WTC11 (cell line): ENCODE results near the gene EPHA1. TPM values are rescaled to one million over a fixed set of nuclear protein-coding genes. Genes with fewer than 3 reads are reported as not detected.

ENCODE experiments used
- ATAC-seq: fragments of 200-7000 bp; cut with Tn5 transposase; 2 replicates; pipeline ENCODE4 v1.10.0; 2021; ENCODE audit warnings: mild to moderate bottlenecking, moderate library complexity
- CTCF ChIA-PET: fragments of 300-600 bp; sonication (Branson Sonifier 250); formaldehyde crosslinking; loops from one replicate; lab custom pipeline; 2021; ENCODE audit warnings: antibody characterized with exemption; lab: Charles Lee
- POLR2A ChIA-PET: fragments of 350-600 bp; sonication (Branson Sonifier 250); formaldehyde crosslinking; loops from one replicate; lab custom pipeline; 2021; ENCODE audit warnings: antibody characterized with exemption; lab: Charles Lee
- DNase-seq: peaks from one replicate; pipeline ENCODE4 v3.0.0; 2021; ENCODE audit warnings: low spot score
- H3K27ac Mint-ChIP-seq: 2 replicates; pipeline ENCODE4 v1.8.0; 2021; ENCODE audit warnings: mixed read lengths
- H3K27me3 Mint-ChIP-seq: 2 replicates; pipeline ENCODE4 v1.8.0; 2021; ENCODE audit warnings: low read depth, mild to moderate bottlenecking, moderate library complexity, mixed read lengths
- H3K36me3 Mint-ChIP-seq: 2 replicates; pipeline ENCODE4 v1.8.0; 2021; ENCODE audit warnings: mixed read lengths
- H3K4me1 Mint-ChIP-seq: 2 replicates; pipeline ENCODE4 v1.8.0; 2022; ENCODE audit warnings: mixed read lengths
- H3K4me3 Mint-ChIP-seq: 2 replicates; pipeline ENCODE4 v1.8.0; 2021; ENCODE audit warnings: mild to moderate bottlenecking, moderate library complexity, mixed read lengths
- H3K9me3 Mint-ChIP-seq: 2 replicates; pipeline ENCODE4 v1.8.0; 2021; ENCODE audit warnings: mixed read lengths
- CREB1 ChIP-seq: sonication (generic); formaldehyde crosslinking; IDR thresholded peaks from 2 replicates; pipeline ENCODE4 v1.8.0; 2023; ENCODE audit warnings: mild to moderate bottlenecking, missing genetic modification reagents
- CREM ChIP-seq: sonication (generic); formaldehyde crosslinking; IDR thresholded peaks from 2 replicates; pipeline ENCODE4 v1.8.1; 2022; ENCODE audit warnings: mild to moderate bottlenecking, missing genetic modification reagents, moderate library complexity
- JUN ChIP-seq: sonication (generic); formaldehyde crosslinking; IDR thresholded peaks from 2 replicates; pipeline ENCODE4 v1.8.0; 2023; ENCODE audit warnings: mild to moderate bottlenecking, missing genetic modification reagents
- MYBL2 ChIP-seq: sonication (generic); formaldehyde crosslinking; IDR thresholded peaks from 2 replicates; pipeline ENCODE4 v1.8.1; 2023; ENCODE audit warnings: mild to moderate bottlenecking, moderate library complexity, missing genetic modification reagents
- TEAD1 ChIP-seq: sonication (generic); formaldehyde crosslinking; IDR thresholded peaks from 2 replicates; pipeline ENCODE4 v1.8.0; 2022; ENCODE audit warnings: mild to moderate bottlenecking, missing genetic modification reagents
- TP53 ChIP-seq: sonication (generic); formaldehyde crosslinking; IDR thresholded peaks from 2 replicates; pipeline ENCODE4 v1.8.1; 2023; ENCODE audit warnings: mild to moderate bottlenecking, missing genetic modification reagents
- total RNA-seq: library from RNA; stranded (reverse); gene quantifications from 3 replicates; pipeline ENCODE4 v1.2.3, GENCODE V29; 2021
- TF ChIP-seq, protein P1 (sequence below): sonication (generic); formaldehyde crosslinking; IDR thresholded peaks from 2 replicates; pipeline ENCODE4 v1.8.1; 2022; ENCODE audit warnings: missing genetic modification reagents, borderline replicate concordance
- TF ChIP-seq, protein P2 (sequence below): sonication (generic); formaldehyde crosslinking; IDR thresholded peaks from 2 replicates; pipeline ENCODE4 v1.8.1; 2023; ENCODE audit warnings: mild to moderate bottlenecking, missing genetic modification reagents, borderline replicate concordance
- TF ChIP-seq, protein P3 (sequence below): fragments of 250-450 bp; sonication (Bioruptor Pico); IDR thresholded peaks from 2 replicates; pipeline ENCODE4 v1.9.0; 2021; ENCODE audit warnings: mild to moderate bottlenecking, borderline replicate concordance
- TF ChIP-seq, protein P4 (sequence below): sonication (generic); formaldehyde crosslinking; IDR thresholded peaks from 2 replicates; pipeline ENCODE4 v1.8.0; 2023; ENCODE audit warnings: mild to moderate bottlenecking, missing genetic modification reagents
- TF ChIP-seq, protein P5 (sequence below): sonication (generic); formaldehyde crosslinking; IDR thresholded peaks from 2 replicates; pipeline ENCODE4 v1.8.0; 2022; ENCODE audit warnings: mild to moderate bottlenecking, missing genetic modification reagents
- TF ChIP-seq, protein P6 (sequence below): sonication (generic); formaldehyde crosslinking; IDR thresholded peaks from 2 replicates; pipeline ENCODE4 v1.8.1; 2023; ENCODE audit warnings: mild to moderate bottlenecking, missing genetic modification reagents
- TF ChIP-seq, protein P7 (sequence below): sonication (generic); formaldehyde crosslinking; IDR thresholded peaks from 2 replicates; pipeline ENCODE4 v1.8.0; 2022; ENCODE audit warnings: mild to moderate bottlenecking, missing genetic modification reagents
- TF ChIP-seq, protein P8 (sequence below): sonication (generic); formaldehyde crosslinking; IDR thresholded peaks from 2 replicates; pipeline ENCODE4 v1.8.1; 2022; ENCODE audit warnings: mild to moderate bottlenecking, missing genetic modification reagents, moderate library complexity, borderline replicate concordance

EPHA1 gene
- total RNA-seq, 1 experiment from 2014 or later = 203 TPM

DNA sequence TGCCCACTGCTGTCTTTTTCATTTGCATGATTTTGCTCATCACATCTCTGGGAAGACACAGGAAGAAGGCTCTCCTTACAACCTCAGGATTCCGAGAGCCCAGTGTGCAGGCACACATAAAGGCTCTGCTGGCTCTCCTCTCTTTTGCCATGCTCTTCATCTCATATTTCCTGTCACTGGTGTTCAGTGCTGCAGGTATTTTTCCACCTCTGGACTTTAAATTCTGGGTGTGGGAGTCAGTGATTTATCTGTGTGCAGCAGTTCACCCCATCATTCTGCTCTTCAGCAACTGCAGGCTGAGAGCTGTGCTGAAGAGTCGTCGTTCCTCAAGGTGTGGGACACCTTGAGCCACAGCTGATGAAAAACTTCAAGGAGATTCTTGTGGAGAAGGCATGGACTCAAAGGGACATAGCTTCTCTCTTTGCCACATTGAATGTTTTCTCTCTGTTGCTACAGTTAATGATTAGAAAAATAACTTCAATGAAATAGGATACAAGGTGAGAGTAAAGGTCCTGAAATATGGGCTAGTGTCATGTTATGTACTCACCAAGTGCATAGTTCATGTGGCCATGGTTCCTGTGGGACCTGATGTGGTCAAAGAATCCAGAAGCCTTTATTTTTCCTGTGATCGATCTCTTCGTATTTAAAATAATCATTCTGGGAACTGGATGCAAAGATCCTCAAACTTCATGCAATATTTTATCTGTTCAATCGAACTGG is 35.6 kb upstream of the EPHA1 start:
- ChIA-PET CTCF (no interaction called here), POLR2A (no interaction called here)
- DNase-seq (no peak), ATAC-seq (no peak)
- no peaks in the 10 kb centered on the region for H3K9me3 Mint-ChIP-seq
- H3K4me1 Mint-ChIP-seq = no peaks in the 10 kb centered on the region
- H3K4me3 Mint-ChIP-seq = no peak overlapping the region
- H3K27ac Mint-ChIP-seq = no peak overlapping the region
- H3K27me3 Mint-ChIP-seq = no peaks in the 10 kb centered on the region; the same call in 1 of the 2 replicates
- H3K36me3 Mint-ChIP-seq = no peaks in the 10 kb centered on the region
- TF ChIP-seq CREM (CRISPR knock-in tag) (no peak), JUN (CRISPR knock-in tag) (no peak)
- TF ChIP-seq, protein P1, sequence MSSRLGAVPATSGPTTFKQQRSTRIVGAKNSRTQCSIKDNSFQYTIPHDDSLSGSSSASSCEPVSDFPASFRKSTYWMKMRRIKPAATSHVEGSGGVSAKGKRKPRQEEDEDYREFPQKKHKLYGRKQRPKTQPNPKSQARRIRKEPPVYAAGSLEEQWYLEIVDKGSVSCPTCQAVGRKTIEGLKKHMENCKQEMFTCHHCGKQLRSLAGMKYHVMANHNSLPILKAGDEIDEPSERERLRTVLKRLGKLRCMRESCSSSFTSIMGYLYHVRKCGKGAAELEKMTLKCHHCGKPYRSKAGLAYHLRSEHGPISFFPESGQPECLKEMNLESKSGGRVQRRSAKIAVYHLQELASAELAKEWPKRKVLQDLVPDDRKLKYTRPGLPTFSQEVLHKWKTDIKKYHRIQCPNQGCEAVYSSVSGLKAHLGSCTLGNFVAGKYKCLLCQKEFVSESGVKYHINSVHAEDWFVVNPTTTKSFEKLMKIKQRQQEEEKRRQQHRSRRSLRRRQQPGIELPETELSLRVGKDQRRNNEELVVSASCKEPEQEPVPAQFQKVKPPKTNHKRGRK (CRISPR knock-in tag) = no peak
- TF ChIP-seq, protein P2, sequence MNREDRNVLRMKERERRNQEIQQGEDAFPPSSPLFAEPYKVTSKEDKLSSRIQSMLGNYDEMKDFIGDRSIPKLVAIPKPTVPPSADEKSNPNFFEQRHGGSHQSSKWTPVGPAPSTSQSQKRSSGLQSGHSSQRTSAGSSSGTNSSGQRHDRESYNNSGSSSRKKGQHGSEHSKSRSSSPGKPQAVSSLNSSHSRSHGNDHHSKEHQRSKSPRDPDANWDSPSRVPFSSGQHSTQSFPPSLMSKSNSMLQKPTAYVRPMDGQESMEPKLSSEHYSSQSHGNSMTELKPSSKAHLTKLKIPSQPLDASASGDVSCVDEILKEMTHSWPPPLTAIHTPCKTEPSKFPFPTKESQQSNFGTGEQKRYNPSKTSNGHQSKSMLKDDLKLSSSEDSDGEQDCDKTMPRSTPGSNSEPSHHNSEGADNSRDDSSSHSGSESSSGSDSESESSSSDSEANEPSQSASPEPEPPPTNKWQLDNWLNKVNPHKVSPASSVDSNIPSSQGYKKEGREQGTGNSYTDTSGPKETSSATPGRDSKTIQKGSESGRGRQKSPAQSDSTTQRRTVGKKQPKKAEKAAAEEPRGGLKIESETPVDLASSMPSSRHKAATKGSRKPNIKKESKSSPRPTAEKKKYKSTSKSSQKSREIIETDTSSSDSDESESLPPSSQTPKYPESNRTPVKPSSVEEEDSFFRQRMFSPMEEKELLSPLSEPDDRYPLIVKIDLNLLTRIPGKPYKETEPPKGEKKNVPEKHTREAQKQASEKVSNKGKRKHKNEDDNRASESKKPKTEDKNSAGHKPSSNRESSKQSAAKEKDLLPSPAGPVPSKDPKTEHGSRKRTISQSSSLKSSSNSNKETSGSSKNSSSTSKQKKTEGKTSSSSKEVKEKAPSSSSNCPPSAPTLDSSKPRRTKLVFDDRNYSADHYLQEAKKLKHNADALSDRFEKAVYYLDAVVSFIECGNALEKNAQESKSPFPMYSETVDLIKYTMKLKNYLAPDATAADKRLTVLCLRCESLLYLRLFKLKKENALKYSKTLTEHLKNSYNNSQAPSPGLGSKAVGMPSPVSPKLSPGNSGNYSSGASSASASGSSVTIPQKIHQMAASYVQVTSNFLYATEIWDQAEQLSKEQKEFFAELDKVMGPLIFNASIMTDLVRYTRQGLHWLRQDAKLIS (CRISPR knock-in tag) = no peak

DNA sequence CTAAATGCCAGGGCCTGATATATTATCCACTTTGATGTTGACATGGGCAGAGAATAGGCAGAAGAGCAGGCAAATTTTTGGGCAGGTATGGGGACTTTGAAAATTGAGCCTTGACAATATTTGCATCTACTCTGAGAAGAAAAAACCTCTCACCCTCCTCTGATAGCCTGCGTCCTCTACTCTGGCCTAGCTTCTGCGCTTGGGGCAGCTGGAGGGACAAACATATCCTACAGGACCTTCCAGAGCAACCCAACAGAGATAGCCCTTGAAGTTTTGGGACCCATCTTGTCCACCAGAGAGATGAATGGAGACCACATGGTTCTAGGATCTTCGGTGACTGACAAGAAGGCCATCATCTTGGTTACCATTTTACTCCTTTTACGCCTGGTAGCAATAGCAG is 34.5 kb upstream of the EPHA1 start, which contains the start of gene TAS2R60:
Gene TAS2R60 (plus strand): TSS at position 301 of the 400 bp plus-strand sequence. CDS start 0 bp downstream, at position 301.
- CTCF ChIA-PET = no interaction called here
- Mint-ChIP-seq H3K27ac (no peak within 1 kb of the TSS), H3K27me3 (no peaks in the 10 kb centered on the region; the same call in 1 of the 2 replicates), H3K36me3 (no peaks in the 10 kb centered on the region; the same call in 1 of the 2 replicates), H3K9me3 (peaks cover 3% of the 10 kb centered on the region; the same call in 1 of the 2 replicates), H3K4me3 (no peak within 1 kb of the TSS), H3K4me1 (no peaks in the 10 kb centered on the region)
- ATAC-seq (no peak), DNase-seq (no peak)
- POLR2A ChIA-PET = no interaction called here
- TF ChIP-seq, protein P1 (CRISPR knock-in tag) = no peak
- no peak for TF ChIP-seq MYBL2 (CRISPR knock-in tag)
- TF ChIP-seq, protein P3, sequence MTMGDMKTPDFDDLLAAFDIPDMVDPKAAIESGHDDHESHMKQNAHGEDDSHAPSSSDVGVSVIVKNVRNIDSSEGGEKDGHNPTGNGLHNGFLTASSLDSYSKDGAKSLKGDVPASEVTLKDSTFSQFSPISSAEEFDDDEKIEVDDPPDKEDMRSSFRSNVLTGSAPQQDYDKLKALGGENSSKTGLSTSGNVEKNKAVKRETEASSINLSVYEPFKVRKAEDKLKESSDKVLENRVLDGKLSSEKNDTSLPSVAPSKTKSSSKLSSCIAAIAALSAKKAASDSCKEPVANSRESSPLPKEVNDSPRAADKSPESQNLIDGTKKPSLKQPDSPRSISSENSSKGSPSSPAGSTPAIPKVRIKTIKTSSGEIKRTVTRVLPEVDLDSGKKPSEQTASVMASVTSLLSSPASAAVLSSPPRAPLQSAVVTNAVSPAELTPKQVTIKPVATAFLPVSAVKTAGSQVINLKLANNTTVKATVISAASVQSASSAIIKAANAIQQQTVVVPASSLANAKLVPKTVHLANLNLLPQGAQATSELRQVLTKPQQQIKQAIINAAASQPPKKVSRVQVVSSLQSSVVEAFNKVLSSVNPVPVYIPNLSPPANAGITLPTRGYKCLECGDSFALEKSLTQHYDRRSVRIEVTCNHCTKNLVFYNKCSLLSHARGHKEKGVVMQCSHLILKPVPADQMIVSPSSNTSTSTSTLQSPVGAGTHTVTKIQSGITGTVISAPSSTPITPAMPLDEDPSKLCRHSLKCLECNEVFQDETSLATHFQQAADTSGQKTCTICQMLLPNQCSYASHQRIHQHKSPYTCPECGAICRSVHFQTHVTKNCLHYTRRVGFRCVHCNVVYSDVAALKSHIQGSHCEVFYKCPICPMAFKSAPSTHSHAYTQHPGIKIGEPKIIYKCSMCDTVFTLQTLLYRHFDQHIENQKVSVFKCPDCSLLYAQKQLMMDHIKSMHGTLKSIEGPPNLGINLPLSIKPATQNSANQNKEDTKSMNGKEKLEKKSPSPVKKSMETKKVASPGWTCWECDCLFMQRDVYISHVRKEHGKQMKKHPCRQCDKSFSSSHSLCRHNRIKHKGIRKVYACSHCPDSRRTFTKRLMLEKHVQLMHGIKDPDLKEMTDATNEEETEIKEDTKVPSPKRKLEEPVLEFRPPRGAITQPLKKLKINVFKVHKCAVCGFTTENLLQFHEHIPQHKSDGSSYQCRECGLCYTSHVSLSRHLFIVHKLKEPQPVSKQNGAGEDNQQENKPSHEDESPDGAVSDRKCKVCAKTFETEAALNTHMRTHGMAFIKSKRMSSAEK = no peak
- TF ChIP-seq, protein P4, sequence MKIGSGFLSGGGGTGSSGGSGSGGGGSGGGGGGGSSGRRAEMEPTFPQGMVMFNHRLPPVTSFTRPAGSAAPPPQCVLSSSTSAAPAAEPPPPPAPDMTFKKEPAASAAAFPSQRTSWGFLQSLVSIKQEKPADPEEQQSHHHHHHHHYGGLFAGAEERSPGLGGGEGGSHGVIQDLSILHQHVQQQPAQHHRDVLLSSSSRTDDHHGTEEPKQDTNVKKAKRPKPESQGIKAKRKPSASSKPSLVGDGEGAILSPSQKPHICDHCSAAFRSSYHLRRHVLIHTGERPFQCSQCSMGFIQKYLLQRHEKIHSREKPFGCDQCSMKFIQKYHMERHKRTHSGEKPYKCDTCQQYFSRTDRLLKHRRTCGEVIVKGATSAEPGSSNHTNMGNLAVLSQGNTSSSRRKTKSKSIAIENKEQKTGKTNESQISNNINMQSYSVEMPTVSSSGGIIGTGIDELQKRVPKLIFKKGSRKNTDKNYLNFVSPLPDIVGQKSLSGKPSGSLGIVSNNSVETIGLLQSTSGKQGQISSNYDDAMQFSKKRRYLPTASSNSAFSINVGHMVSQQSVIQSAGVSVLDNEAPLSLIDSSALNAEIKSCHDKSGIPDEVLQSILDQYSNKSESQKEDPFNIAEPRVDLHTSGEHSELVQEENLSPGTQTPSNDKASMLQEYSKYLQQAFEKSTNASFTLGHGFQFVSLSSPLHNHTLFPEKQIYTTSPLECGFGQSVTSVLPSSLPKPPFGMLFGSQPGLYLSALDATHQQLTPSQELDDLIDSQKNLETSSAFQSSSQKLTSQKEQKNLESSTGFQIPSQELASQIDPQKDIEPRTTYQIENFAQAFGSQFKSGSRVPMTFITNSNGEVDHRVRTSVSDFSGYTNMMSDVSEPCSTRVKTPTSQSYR (CRISPR knock-in tag) = no peak
- TF ChIP-seq, protein P5, sequence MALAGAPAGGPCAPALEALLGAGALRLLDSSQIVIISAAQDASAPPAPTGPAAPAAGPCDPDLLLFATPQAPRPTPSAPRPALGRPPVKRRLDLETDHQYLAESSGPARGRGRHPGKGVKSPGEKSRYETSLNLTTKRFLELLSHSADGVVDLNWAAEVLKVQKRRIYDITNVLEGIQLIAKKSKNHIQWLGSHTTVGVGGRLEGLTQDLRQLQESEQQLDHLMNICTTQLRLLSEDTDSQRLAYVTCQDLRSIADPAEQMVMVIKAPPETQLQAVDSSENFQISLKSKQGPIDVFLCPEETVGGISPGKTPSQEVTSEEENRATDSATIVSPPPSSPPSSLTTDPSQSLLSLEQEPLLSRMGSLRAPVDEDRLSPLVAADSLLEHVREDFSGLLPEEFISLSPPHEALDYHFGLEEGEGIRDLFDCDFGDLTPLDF (CRISPR knock-in tag) = no peak
- TF ChIP-seq TP53 = no peak
- no peak for TF ChIP-seq CREB1 (CRISPR knock-in tag)
- TF ChIP-seq TEAD1 (CRISPR knock-in tag) = no peak
- TF ChIP-seq, protein P6, sequence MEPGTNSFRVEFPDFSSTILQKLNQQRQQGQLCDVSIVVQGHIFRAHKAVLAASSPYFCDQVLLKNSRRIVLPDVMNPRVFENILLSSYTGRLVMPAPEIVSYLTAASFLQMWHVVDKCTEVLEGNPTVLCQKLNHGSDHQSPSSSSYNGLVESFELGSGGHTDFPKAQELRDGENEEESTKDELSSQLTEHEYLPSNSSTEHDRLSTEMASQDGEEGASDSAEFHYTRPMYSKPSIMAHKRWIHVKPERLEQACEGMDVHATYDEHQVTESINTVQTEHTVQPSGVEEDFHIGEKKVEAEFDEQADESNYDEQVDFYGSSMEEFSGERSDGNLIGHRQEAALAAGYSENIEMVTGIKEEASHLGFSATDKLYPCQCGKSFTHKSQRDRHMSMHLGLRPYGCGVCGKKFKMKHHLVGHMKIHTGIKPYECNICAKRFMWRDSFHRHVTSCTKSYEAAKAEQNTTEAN (CRISPR knock-in tag) = no peak
- TF ChIP-seq, protein P7, sequence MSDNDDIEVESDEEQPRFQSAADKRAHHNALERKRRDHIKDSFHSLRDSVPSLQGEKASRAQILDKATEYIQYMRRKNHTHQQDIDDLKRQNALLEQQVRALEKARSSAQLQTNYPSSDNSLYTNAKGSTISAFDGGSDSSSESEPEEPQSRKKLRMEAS (CRISPR knock-in tag) = no peak
- TF ChIP-seq, protein P8, sequence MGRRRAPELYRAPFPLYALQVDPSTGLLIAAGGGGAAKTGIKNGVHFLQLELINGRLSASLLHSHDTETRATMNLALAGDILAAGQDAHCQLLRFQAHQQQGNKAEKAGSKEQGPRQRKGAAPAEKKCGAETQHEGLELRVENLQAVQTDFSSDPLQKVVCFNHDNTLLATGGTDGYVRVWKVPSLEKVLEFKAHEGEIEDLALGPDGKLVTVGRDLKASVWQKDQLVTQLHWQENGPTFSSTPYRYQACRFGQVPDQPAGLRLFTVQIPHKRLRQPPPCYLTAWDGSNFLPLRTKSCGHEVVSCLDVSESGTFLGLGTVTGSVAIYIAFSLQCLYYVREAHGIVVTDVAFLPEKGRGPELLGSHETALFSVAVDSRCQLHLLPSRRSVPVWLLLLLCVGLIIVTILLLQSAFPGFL (CRISPR knock-in tag) = no peak
